Ovary (tissue), 9 donors: ENCODE data around the gene FAM131C. TPM values are rescaled to one million over a fixed set of nuclear protein-coding genes. Genes with fewer than 3 reads are reported as not detected.

Experiments used
- DNase-seq, 5 donors: peaks; one replicate each; pipeline ENCODE4 v3.0.0-alpha.2; 2019 to 2020
- H3K27ac ChIP-seq, 2 donors: fragments of 200-600 bp; one replicate each; pipeline versions ENCODE4 v1.5.1 to v1.8.0; 2019 to 2022
- H3K27me3 ChIP-seq: fragments of 200-600 bp; one replicate; pipeline ENCODE4 v1.8.0; 2022
- H3K36me3 ChIP-seq: fragments of 200-600 bp; sonication (generic); one replicate; pipeline ENCODE4 v1.5.1; 2019
- H3K4me1 ChIP-seq: one replicate; pipeline ENCODE4 v1.8.1; 2013; ENCODE audit warnings: mild to moderate bottlenecking, moderate library complexity; ENCODE audit not compliant: insufficient read depth
- H3K4me3 ChIP-seq: fragments of 200-600 bp; sonication (generic); one replicate; pipeline ENCODE4 v1.5.1; 2017
- H3K9me3 ChIP-seq, 2 donors: fragments of 200-600 bp in 1 of 2; sonication (generic) in 1 of 2; one replicate each; pipeline versions ENCODE4 v1.5.1 to v1.8.1; 2013 to 2019; ENCODE audit warnings: mild to moderate bottlenecking in 1 of 2, moderate library complexity in 1 of 2
- EP300 ChIP-seq: sonication (generic); formaldehyde crosslinking; IDR thresholded peaks from one replicate; pipeline ENCODE4 v1.6.1; 2017; ENCODE audit warnings: antibody characterized with exemption
- POLR2A ChIP-seq: fragments of 450-650 bp; IDR thresholded peaks from one replicate; pipeline ENCODE4 v1.6.1; 2017; ENCODE audit warnings: antibody characterized with exemption, mild to moderate bottlenecking, moderate library complexity
- WGBS, 3 donors: extraction: QIAGEN DNeasy Blood & Tissue Kit in 1 of 3; methylation state at CpG; one replicate each; pipeline versions ENCODE4 v1.1.5 to v1.1.7; 2013 to 2017; 5-methylcytosine and 5-hydroxymethylcytosine counted together
- intact Hi-C, 4 donors: fragments of 100-400 bp; cut with DNase I; formaldehyde crosslinking; loops; one replicate each; pipeline versions ENCODE4 v1.11.0 to v1.15.1; 2022 to 2023
- polyA plus RNA-seq, 2 donors: library from polyadenylated mRNA; stranded (reverse); fragments of 200-250 nt in 1 of 2; fragments of 350-450 nt in 1 of 2; fragmentation: Illumina TruSeq in 1 of 2; extraction: RNeasy Lipid Tissue Mini Kit (QIAGEN cat#74804) in 1 of 2; gene quantifications; one replicate each; pipeline ENCODE4 v1.2.3, GENCODE V29; 2013 to 2014
- total RNA-seq, 7 donors: library from RNA; depleted of rRNA in 2 of 7; stranded (reverse); fragments of >200 nt in 2 of 7; fragmentation: NEBNext Ultra II Directional in 3 of 7; extraction: Animal tissue kit (Norgen Biotek cat#: 25700) in 3 of 7; gene quantifications; one replicate each; pipeline versions ENCODE4 v1.1.0 to v1.2.4, GENCODE V29; 2016 to 2023
- TF ChIP-seq, protein P1 (sequence below), 3 donors: fragments of 450-650 bp in 2 of 3; fragments of 200-600 bp in 1 of 3; IDR thresholded peaks; one replicate each; pipeline versions ENCODE4 v1.5.1 to v1.8.0; 2016 to 2022; ENCODE audit warnings: antibody characterized with exemption in 3 of 3, mild to moderate bottlenecking in 1 of 3
- donor health status: DM: no; HTN: no; CAD: no; lungs with moderate emphysema.
- donor health status: DM: no; HTN: no; CAD: no.
- donor health status: Bipolar disorder and iron deficiency.
- donor health status: DM: yes; HTN: yes; CAD: no.
- donor health status: DM: no; HTN: no; CAD: no.
- donor health status: DM: yes; HTN: yes; CAD: no.

FAM131C gene
- total and polyA plus RNA-seq, 9 donors: 0.10 to 1.3 (median 0.30) TPM; not detected in 1

DNA sequence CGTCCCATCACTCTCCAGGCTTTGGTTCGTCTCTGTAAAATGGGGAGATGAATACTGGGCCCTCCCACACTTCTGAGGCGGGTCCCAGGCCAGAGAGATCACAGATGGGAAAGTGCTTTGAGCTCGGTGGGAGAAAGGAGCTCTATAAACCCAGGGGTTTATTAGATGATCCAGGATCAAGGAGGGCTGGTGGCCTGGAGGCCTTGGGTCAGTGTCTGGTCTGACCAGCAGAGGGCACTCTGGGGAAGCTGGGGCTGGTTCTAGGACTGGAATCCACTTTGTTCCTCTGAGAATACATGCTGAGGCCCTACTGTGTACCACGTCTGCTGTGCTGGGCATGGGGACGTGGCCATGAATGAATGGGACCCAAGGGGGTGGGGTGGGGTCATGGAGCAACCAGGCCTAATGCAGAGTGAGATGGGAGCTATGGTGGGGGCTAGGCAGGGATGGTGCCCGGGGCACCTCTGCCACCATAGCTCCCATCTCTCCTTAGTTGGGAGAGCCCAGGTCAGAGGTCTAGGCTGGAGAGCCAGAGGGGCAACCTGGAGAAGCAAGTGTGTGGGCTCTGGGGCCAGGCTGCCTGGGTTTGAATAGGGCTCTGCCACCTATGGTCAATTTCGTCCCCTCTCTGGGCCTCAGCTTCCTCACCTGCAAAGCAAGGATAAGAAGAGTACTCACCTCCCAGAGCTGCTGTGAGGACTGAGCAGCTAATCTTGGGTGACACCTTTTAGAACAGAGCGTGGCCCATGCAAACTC lies 9.0 kb upstream of the FAM131C start:
- 78 to 81% (median 79%) methylated on average over 9 of the region's 9 CpGs for WGBS, 3 donors
- H3K4me1 ChIP-seq: peaks cover 1% of the 10 kb centered on the region
- intact Hi-C loops: loop anchor here in 3 of 4 donors (2.0 to 10.0 kb wide), 3 partner anchors 62 to 280 kb away; no protein-coding TSS in a partner anchor
- H3K36me3 ChIP-seq: no peaks in the 10 kb centered on the region
- H3K27ac ChIP-seq: no peak overlapping the region
- no peak for TF ChIP-seq POLR2A
- no peak for TF ChIP-seq EP300
- TF ChIP-seq, protein P1, sequence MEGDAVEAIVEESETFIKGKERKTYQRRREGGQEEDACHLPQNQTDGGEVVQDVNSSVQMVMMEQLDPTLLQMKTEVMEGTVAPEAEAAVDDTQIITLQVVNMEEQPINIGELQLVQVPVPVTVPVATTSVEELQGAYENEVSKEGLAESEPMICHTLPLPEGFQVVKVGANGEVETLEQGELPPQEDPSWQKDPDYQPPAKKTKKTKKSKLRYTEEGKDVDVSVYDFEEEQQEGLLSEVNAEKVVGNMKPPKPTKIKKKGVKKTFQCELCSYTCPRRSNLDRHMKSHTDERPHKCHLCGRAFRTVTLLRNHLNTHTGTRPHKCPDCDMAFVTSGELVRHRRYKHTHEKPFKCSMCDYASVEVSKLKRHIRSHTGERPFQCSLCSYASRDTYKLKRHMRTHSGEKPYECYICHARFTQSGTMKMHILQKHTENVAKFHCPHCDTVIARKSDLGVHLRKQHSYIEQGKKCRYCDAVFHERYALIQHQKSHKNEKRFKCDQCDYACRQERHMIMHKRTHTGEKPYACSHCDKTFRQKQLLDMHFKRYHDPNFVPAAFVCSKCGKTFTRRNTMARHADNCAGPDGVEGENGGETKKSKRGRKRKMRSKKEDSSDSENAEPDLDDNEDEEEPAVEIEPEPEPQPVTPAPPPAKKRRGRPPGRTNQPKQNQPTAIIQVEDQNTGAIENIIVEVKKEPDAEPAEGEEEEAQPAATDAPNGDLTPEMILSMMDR (IDR thresholded peaks at IDR 0.05): peak; percentile 35 to 56 (median 38)
- no peak overlapping the region for H3K4me3 ChIP-seq
- DNase-seq: peak in 4 of 5 donors; percentile 59 to 68 (median 65)
- H3K9me3 ChIP-seq: no peaks in the 10 kb centered on the region
- no peaks in the 10 kb centered on the region for H3K27me3 ChIP-seq

DNA sequence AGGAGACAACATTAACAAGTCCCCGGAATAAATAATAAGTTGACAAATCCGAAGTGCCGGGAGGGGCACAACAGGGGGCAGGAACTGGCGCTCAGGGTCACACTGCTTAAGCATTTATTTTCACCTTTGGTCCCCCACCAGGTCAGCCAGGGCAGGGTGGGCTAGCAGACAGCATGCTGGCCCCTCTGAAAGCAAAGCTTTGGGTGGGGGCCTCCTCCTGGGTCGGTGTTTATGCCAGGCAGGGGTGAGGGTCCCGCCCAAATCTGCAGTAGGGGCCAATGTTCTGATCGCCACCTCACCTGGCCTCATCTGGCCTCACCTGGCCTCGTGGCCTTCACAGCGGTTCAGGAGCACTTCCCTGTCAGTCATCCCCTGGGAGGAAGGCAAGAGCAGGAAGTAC lies 8.2 kb upstream of the FAM131C start:
- TF ChIP-seq, protein P1 (IDR thresholded peaks at IDR 0.05): no peak
- TF ChIP-seq EP300 (no peak), POLR2A (no peak)
- H3K27ac ChIP-seq: no peak overlapping the region
- no peaks in the 10 kb centered on the region for H3K27me3 ChIP-seq
- H3K9me3 ChIP-seq: no peaks in the 10 kb centered on the region
- WGBS, 3 donors: 82 to 90% (median 89%) methylated on average over 9 of the region's 9 CpGs
- no peak overlapping the region for H3K4me3 ChIP-seq
- peaks cover 1% of the 10 kb centered on the region for H3K4me1 ChIP-seq
- H3K36me3 ChIP-seq: no peaks in the 10 kb centered on the region
- intact Hi-C loops: loop anchor here in 3 of 4 donors (2.0 to 10.0 kb wide), 4 partner anchors 63 to 281 kb away; no protein-coding TSS in a partner anchor
- DNase-seq: peak in 1 of 5 donors; percentile 22

DNA sequence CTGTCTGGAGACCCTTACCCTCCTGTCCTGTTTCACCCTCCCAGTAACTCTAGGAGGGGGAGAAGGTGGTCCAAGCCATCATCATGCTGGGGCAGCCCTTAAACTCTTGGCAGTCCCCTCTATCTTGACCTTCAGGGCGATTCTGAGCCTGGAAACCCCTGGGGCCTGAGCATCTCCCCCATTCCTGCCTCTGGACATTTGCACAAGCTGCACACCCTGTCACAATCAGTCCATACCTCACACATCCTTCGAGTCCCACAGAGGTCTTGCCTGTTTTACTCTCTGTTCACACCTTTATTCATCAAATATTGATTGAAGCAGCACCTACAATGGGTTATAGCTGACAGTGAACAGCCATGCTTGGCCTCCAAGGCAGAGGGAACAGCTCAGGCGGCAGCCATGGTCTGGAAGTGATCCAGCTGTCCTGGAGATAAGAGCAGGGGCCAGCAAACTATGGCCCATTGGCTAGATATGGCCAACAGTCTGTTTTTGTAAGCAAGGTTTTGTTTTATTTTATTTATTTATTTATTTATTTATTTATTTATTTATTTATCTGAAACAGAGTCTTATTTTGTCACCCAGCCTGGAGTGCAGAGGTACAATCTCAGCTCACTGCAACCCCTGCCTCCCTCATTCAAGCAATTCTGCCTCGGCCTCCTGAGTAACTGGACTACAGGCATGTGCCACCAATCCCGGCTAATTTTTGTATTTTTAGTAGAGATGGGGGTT lies 7.1 kb upstream of the FAM131C start:
- H3K9me3 ChIP-seq: no peaks in the 10 kb centered on the region
- no peaks in the 10 kb centered on the region for H3K27me3 ChIP-seq
- TF ChIP-seq EP300 (no peak), POLR2A (no peak)
- TF ChIP-seq, protein P1 (IDR thresholded peaks at IDR 0.05): no peak
- H3K27ac ChIP-seq: no peak overlapping the region
- no peak overlapping the region for H3K4me3 ChIP-seq
- DNase-seq: peak in 1 of 5 donors; percentile 28
- 89 to 92% (median 90%) methylated on average over 5 of the region's 5 CpGs for WGBS, 3 donors
- H3K36me3 ChIP-seq: no peaks in the 10 kb centered on the region
- peaks cover 1% of the 10 kb centered on the region for H3K4me1 ChIP-seq
- intact Hi-C loops: loop anchor here in 2 of 4 donors (2.0 to 10.0 kb wide), 3 partner anchors 64 to 282 kb away; no protein-coding TSS in a partner anchor

DNA sequence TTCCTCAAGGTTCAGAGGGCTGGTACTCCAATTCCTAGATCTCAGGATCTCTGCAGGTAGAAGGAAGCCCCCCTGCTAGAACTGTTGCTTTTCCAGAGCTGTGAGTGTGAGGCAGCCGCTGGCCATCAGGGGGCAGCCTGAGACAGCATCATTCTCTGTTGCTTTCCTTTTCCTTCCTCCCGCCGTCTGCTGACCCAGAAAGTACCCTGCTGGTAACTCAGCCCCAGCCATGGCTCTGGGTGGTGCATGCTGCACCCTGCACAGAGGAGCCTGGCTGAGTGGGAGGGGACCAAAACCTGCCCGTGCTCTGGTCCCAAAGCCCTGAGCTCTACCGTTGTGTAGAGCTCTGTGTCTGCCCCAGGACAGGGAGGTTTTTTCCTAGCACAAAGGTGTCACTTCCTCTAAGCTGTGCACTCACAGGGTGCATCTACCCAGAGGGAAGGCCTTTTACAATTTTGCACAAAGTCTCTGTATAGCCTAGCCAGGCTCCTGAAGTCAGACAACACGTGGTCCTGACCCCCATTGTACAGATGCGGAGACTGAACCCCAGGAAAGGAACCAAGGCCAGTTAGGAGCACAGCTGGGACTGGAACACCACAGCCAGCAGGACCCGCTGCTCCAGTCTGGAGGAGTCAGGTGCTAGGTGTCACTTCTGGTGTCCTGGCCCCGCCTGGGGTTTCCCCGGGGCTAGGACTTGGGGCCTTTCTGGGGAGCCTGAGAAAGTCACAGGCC lies 5.6 kb upstream of the FAM131C start:
- Histone ChIP-seq H3K27ac (no peak overlapping the region), H3K27me3 (no peaks in the 10 kb centered on the region), H3K9me3 (no peaks in the 10 kb centered on the region), H3K4me3 (no peak overlapping the region), H3K36me3 (no peaks in the 10 kb centered on the region), H3K4me1 (peaks cover 1% of the 10 kb centered on the region)
- peak; percentile 76 to 89 (median 87) for DNase-seq
- WGBS, 3 donors: 34 to 39% (median 37%) methylated on average over 10 of the region's 10 CpGs
- intact Hi-C loops: loop anchor here in 3 of 4 donors (1.0 to 10.0 kb wide), 5 partner anchors 109 to 276 kb away; partner anchors contain the start of gene FBXO42 (in 1 of the 3)
- TF ChIP-seq, protein P1 (IDR thresholded peaks at IDR 0.05): peak; percentile 86 to 98 (median 97)
- TF ChIP-seq EP300 (no peak), POLR2A (peak; percentile 14)
